Colonic mucosa (tissue), 4 donors: Measurements from ENCODE around the gene EPN2. TPM values are rescaled to one million over a fixed set of nuclear protein-coding genes. Genes with fewer than 3 reads are reported as not detected.

Experiments
- DNase-seq: peaks from one replicate; pipeline ENCODE4 v3.0.0-alpha.2; 2020
- H3K27ac ChIP-seq: fragments of 200-600 bp; one replicate; pipeline ENCODE4 v1.8.0; 2021
- H3K27me3 ChIP-seq: fragments of 200-600 bp; one replicate; pipeline ENCODE4 v1.8.0; 2021
- H3K36me3 ChIP-seq: fragments of 200-600 bp; one replicate; pipeline ENCODE4 v1.8.0; 2021
- H3K4me1 ChIP-seq: fragments of 200-600 bp; one replicate; pipeline ENCODE4 v1.8.0; 2021; ENCODE audit warnings: mild to moderate bottlenecking
- H3K4me3 ChIP-seq: fragments of 200-600 bp; one replicate; pipeline ENCODE4 v1.8.0; 2021
- H3K9ac ChIP-seq, 2 donors: one replicate each; pipeline ENCODE4 v1.7.0; 2013; ENCODE audit warnings: control low read depth in 2 of 2, low read depth in 2 of 2, low read length in 2 of 2
- H3K9me3 ChIP-seq: fragments of 200-600 bp; one replicate; pipeline ENCODE4 v1.8.0; 2021
- CTCF ChIP-seq: fragments of 200-600 bp; IDR thresholded peaks from one replicate; pipeline ENCODE4 v1.8.0; 2022; ENCODE audit warnings: antibody characterized with exemption, mild to moderate bottlenecking
- intact Hi-C: fragments of 100-400 bp; cut with DNase I; formaldehyde crosslinking; loops from one replicate; pipeline ENCODE4 v1.14.1; 2022
- total RNA-seq, 2 donors: library from RNA; stranded (reverse); fragmentation: NEBNext Ultra II Directional in 1 of 2; extraction: Animal tissue kit (Norgen Biotek cat#: 25700) in 1 of 2; gene quantifications; one replicate each; pipeline ENCODE4 v1.2.1, GENCODE V29; 2021
- donor health status: healthy.
- donor health status: DM: no; HTN: no; CAD: no.
- donor health status: DM: no; HTN: no; CAD: no.

The EPN2 gene
- total RNA-seq, 2 donors from 2014 or later = 34.7 to 36.3 TPM

- H3K27ac ChIP-seq = no peak overlapping the region
Observed at GRCh38 chr17:19281161-19281560, 44.0 kb downstream of the EPN2 start.

GRCh38 chr17:19284005-19284959, 47.1 kb downstream of the EPN2 start:
- H3K36me3 ChIP-seq = no peaks in the 10 kb centered on the region
- no peaks in the 10 kb centered on the region for H3K27me3 ChIP-seq
- no peak overlapping the region for H3K27ac ChIP-seq
- H3K4me1 ChIP-seq = peaks cover 3% of the 10 kb centered on the region
- DNase-seq = no peak
- TF ChIP-seq CTCF = no peak
- no peak overlapping the region for H3K4me3 ChIP-seq
- H3K9me3 ChIP-seq = no peaks in the 10 kb centered on the region
- intact Hi-C loops = no loop called here
- no peak overlapping the region for H3K9ac ChIP-seq

More at GRCh38 chr17:19281161-19281560, 44.0 kb downstream of the EPN2 start:
- H3K27me3 ChIP-seq = no peaks in the 10 kb centered on the region
- intact Hi-C loops = no loop called here
- no peak for TF ChIP-seq CTCF
- H3K9ac ChIP-seq = no peak overlapping the region
- peaks cover 3% of the 10 kb centered on the region for H3K4me1 ChIP-seq
- no peaks in the 10 kb centered on the region for H3K36me3 ChIP-seq
- no peaks in the 10 kb centered on the region for H3K9me3 ChIP-seq
- no peak overlapping the region for H3K4me3 ChIP-seq
- DNase-seq = no peak

- H3K4me3 ChIP-seq = no peak overlapping the region
- no peaks in the 10 kb centered on the region for H3K27me3 ChIP-seq
- no peaks in the 10 kb centered on the region for H3K36me3 ChIP-seq
- H3K9ac ChIP-seq = no peak overlapping the region
- H3K27ac ChIP-seq = no peak overlapping the region
- no peak for DNase-seq
- peaks cover 3% of the 10 kb centered on the region for H3K4me1 ChIP-seq
- no peaks in the 10 kb centered on the region for H3K9me3 ChIP-seq
- intact Hi-C loops = no loop called here
- TF ChIP-seq CTCF = no peak
Observed at GRCh38 chr17:19285213-19285900, 48.2 kb downstream of the EPN2 start.

- DNase-seq = no peak
- intact Hi-C loops = no loop called here
- H3K9me3 ChIP-seq = no peaks in the 10 kb centered on the region
- H3K9ac ChIP-seq = no peak overlapping the region
- H3K27ac ChIP-seq = no peak overlapping the region
- H3K4me1 ChIP-seq = peaks cover 3% of the 10 kb centered on the region
- no peaks in the 10 kb centered on the region for H3K27me3 ChIP-seq
- H3K36me3 ChIP-seq = no peaks in the 10 kb centered on the region
- no peak overlapping the region for H3K4me3 ChIP-seq
- no peak for TF ChIP-seq CTCF
Observed at GRCh38 chr17:19286751-19287341, 49.7 kb downstream of the EPN2 start.

- H3K27me3 ChIP-seq = no peaks in the 10 kb centered on the region
- no peak overlapping the region for H3K9ac ChIP-seq
- no peaks in the 10 kb centered on the region for H3K36me3 ChIP-seq
- H3K9me3 ChIP-seq = no peaks in the 10 kb centered on the region
- DNase-seq = no peak
- peaks cover 3% of the 10 kb centered on the region for H3K4me1 ChIP-seq
- no peak for TF ChIP-seq CTCF
- intact Hi-C loops = no loop called here
- H3K27ac ChIP-seq = no peak overlapping the region
- H3K4me3 ChIP-seq = no peak overlapping the region
Observed at GRCh38 chr17:19287651-19288050, 50.5 kb downstream of the EPN2 start.
